Keratinocyte (primary cell): ENCODE measurements around the gene ARHGAP24. TPM values are rescaled to one million over a fixed set of nuclear protein-coding genes. Genes with fewer than 3 reads are reported as not detected.

ENCODE experiments used
- DNase-seq: peaks from one replicate; pipeline ENCODE4 v3.0.0-alpha.2; 2011; ENCODE audit warnings: low read depth, missing footprints, low spot score
- FAIRE-seq: peaks from 2 replicates; lab custom pipeline; 2011; peaks lifted over from hg19 to GRCh38; lab: Jason Lieb, UNC
- H2AFZ ChIP-seq: 2 replicates; pipeline ENCODE4 v1.6.0; 2012; ENCODE audit warnings: low read length, control low read depth, inconsistent platforms; ENCODE audit not compliant: control insufficient read depth
- H3K27ac ChIP-seq: 2 replicates; pipeline ENCODE4 v1.5.1; 2011; ENCODE audit warnings: low read length; ENCODE audit not compliant: control insufficient read depth, insufficient read depth
- H3K27me3 ChIP-seq: 3 replicates; pipeline ENCODE4 v1.6.0; 2011; ENCODE audit warnings: low read length; ENCODE audit not compliant: control insufficient read depth, insufficient read depth; ENCODE audit errors: extremely low read depth
- H3K36me3 ChIP-seq, 2 experiments: 2 replicates in 1 of 2; 3 replicates in 1 of 2; pipeline ENCODE4 v1.5.1; 2011; ENCODE audit warnings: low read length in 2 of 2, mild to moderate bottlenecking in 1 of 2; ENCODE audit not compliant: control insufficient read depth in 2 of 2, insufficient read depth in 2 of 2; ENCODE audit errors: extremely low read depth in 1 of 2
- H3K4me1 ChIP-seq: 3 replicates; pipeline ENCODE4 v1.5.1; 2011; ENCODE audit warnings: low read length; ENCODE audit not compliant: control insufficient read depth, insufficient read depth; ENCODE audit errors: extremely low read depth
- H3K4me2 ChIP-seq: 3 replicates; pipeline ENCODE4 v1.6.0; 2011; ENCODE audit warnings: low read depth, low read length; ENCODE audit not compliant: control insufficient read depth, insufficient read depth; ENCODE audit errors: extremely low read depth
- H3K4me3 ChIP-seq, 3 experiments: fragments of 200-600 bp in 1 of 3; sonication (generic) in 1 of 3; 2 replicates in 2 of 3; 3 replicates in 1 of 3; pipeline ENCODE4 v1.5.1; 2011 to 2016; ENCODE audit warnings: low read length in 3 of 3, mild to moderate bottlenecking in 3 of 3, control low read depth in 2 of 3, inconsistent platforms in 1 of 3, low read depth in 1 of 3, mixed read lengths in 1 of 3, mixed run types in 1 of 3, moderate library complexity in 1 of 3; ENCODE audit not compliant: control insufficient read depth in 2 of 3, insufficient read depth in 2 of 3; ENCODE audit errors: extremely low read depth in 1 of 3
- H3K79me2 ChIP-seq: 2 replicates; pipeline ENCODE4 v1.6.0; 2012; ENCODE audit warnings: low read length; ENCODE audit not compliant: control insufficient read depth, insufficient read depth
- H3K9ac ChIP-seq: 3 replicates; pipeline ENCODE4 v1.6.0; 2011; ENCODE audit warnings: low read length; ENCODE audit not compliant: control insufficient read depth, insufficient read depth; ENCODE audit errors: extremely low read depth
- H3K9me1 ChIP-seq: 3 replicates; pipeline ENCODE4 v1.6.0; 2011; ENCODE audit warnings: low read length; ENCODE audit not compliant: control insufficient read depth, insufficient read depth; ENCODE audit errors: extremely low read depth
- H3K9me3 ChIP-seq: 2 replicates; pipeline ENCODE4 v1.5.1; 2012; ENCODE audit warnings: low read depth, low read length; ENCODE audit not compliant: control insufficient read depth
- H4K20me1 ChIP-seq: 3 replicates; pipeline ENCODE4 v1.6.0; 2011; ENCODE audit warnings: low read length; ENCODE audit not compliant: control insufficient read depth, insufficient read depth; ENCODE audit errors: extremely low read depth
- EZH2 ChIP-seq: IDR thresholded peaks from one replicate; pipeline ENCODE4 v1.6.1; 2012; ENCODE audit warnings: inconsistent platforms, mild to moderate bottlenecking, low read length, moderate library complexity
- dilution Hi-C: fragments of 300-500 bp; cut with MboI; formaldehyde crosslinking; loops from one replicate; pipeline ENCODE4 v1.7.0; 2020; ENCODE audit warnings: low sequenced_read_pairs; ENCODE audit not compliant: extremely low pct_ligation_motif_present
- polyA plus RNA-seq, 5 experiments: library from polyadenylated mRNA; depleted of rRNA in 3 of 5; stranded (reverse) in 3 of 5; stranded (forward) in 1 of 5; unstranded in 1 of 5; fragments of >200 nt; gene quantifications; 1 replicate in 1 of 5; 2 replicates in 3 of 5; 3 replicates in 1 of 5; pipeline versions ENCODE4 v1.2.1 to v1.2.3, GENCODE V29; 2011 to 2012; ENCODE audit warnings: missing spikeins in 2 of 5, low read depth in 1 of 5, low replicate concordance in 1 of 5
- TF ChIP-seq, protein P1 (sequence below), 3 experiments: IDR thresholded peaks in 1 of 3; conservative IDR thresholded peaks in 1 of 3; optimal IDR thresholded peaks in 1 of 3; 2 replicates in 2 of 3; 3 replicates in 1 of 3; pipeline versions ENCODE3 to v1.5.1; 2011; ENCODE audit warnings: low read length in 3 of 3, mild to moderate bottlenecking in 3 of 3, moderate library complexity in 2 of 3, control low read depth in 1 of 3, inconsistent platforms in 1 of 3; ENCODE audit not compliant: insufficient read depth in 2 of 3; ENCODE audit errors: extremely low read depth in 1 of 3

Gene ARHGAP24
- polyA plus RNA-seq, 1 donor (not counting 4 experiments of a cell fraction or from before 2014, with no cell fraction given), result 0.87 TPM

DNA sequence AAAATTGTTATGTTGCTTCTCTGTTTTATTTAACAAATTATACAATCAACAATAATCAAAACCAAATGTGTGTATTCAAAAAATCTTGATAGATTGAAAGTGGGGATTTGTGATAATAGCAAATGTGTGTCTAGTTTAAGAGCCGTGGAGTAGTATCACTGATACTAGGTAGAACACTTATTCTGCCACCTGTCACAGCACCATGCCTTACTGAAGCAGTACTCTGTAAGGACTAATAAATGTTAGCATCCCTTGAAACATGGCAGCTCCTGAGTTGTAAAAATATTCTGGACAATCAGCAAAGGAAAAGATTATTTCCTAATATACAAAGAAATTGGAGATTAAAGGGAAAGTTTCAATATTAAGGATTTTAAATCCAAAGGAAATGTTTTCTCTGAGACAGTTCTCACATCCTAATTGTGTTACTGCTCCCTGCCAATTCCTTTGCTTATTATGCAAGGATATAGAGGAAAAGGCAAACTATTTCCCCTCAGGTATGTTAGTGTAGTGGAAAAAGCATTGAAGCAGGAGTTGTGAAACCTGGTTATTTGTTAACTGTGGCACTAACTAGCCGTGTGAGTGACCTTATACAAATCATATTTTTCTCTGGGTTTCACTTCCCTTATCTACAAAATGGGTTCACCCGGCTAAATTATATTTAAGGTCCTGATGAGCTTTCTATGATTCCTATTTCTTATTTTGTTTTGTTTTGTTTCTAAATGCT is 303.1 kb downstream of the ARHGAP24 start:
- Histone ChIP-seq H3K9me1 (no peaks in the 10 kb centered on the region), H2AFZ (no peak overlapping the region), H4K20me1 (no peaks in the 10 kb centered on the region), H3K4me3 (no peak overlapping the region), H3K27me3 (no peaks in the 10 kb centered on the region), H3K4me1 (peaks cover 19% of the 10 kb centered on the region), H3K79me2 (no peaks in the 10 kb centered on the region), H3K9me3 (no peaks in the 10 kb centered on the region), H3K9ac (no peak overlapping the region), H3K4me2 (no peak overlapping the region), H3K36me3 (no peaks in the 10 kb centered on the region), H3K27ac (no peak overlapping the region)
- dilution Hi-C loops, result no loop called here
- FAIRE-seq (no peak), DNase-seq (no peak)
- TF ChIP-seq, protein P1, sequence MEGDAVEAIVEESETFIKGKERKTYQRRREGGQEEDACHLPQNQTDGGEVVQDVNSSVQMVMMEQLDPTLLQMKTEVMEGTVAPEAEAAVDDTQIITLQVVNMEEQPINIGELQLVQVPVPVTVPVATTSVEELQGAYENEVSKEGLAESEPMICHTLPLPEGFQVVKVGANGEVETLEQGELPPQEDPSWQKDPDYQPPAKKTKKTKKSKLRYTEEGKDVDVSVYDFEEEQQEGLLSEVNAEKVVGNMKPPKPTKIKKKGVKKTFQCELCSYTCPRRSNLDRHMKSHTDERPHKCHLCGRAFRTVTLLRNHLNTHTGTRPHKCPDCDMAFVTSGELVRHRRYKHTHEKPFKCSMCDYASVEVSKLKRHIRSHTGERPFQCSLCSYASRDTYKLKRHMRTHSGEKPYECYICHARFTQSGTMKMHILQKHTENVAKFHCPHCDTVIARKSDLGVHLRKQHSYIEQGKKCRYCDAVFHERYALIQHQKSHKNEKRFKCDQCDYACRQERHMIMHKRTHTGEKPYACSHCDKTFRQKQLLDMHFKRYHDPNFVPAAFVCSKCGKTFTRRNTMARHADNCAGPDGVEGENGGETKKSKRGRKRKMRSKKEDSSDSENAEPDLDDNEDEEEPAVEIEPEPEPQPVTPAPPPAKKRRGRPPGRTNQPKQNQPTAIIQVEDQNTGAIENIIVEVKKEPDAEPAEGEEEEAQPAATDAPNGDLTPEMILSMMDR (optimal IDR thresholded peaks at IDR 0.05 in 1 of 3, IDR thresholded peaks at IDR 0.05 in 1 of 3, conservative IDR thresholded peaks at IDR 0.05 in 1 of 3; ENCODE audit: extremely low read depth in 1 of 3, insufficient read depth in 2 of 3, low read length in 3 of 3), result no peak
- TF ChIP-seq EZH2, result no peak

GRCh38 chr4:85778632-85779131 is 303.7 kb downstream of the ARHGAP24 start:
- no peak overlapping the region for H3K4me2 ChIP-seq
- H3K9ac ChIP-seq, result no peak overlapping the region
- no peaks in the 10 kb centered on the region for H4K20me1 ChIP-seq
- no peaks in the 10 kb centered on the region for H3K36me3 ChIP-seq
- no peaks in the 10 kb centered on the region for H3K79me2 ChIP-seq
- no peak overlapping the region for H3K4me3 ChIP-seq
- peaks cover 21% of the 10 kb centered on the region for H3K4me1 ChIP-seq
- no peaks in the 10 kb centered on the region for H3K27me3 ChIP-seq
- FAIRE-seq (no peak), DNase-seq (no peak)
- H2AFZ ChIP-seq, result peak overlapping the region; percentile 46
- H3K27ac ChIP-seq, result no peak overlapping the region
- TF ChIP-seq EZH2, result no peak
- TF ChIP-seq, protein P1 (optimal IDR thresholded peaks at IDR 0.05 in 1 of 3, IDR thresholded peaks at IDR 0.05 in 1 of 3, conservative IDR thresholded peaks at IDR 0.05 in 1 of 3; ENCODE audit: extremely low read depth in 1 of 3, insufficient read depth in 2 of 3, low read length in 3 of 3), result no peak
- H3K9me3 ChIP-seq, result no peaks in the 10 kb centered on the region
- dilution Hi-C loops, result no loop called here
- H3K9me1 ChIP-seq, result no peaks in the 10 kb centered on the region
